Fibroblast of lung (primary cell): ENCODE measurements around the gene WNT3.

Source experiments
- CTCF ChIP-seq, 2 donors: IDR thresholded peaks in 1 of 2; conservative IDR thresholded peaks in 1 of 2; 1 replicate in 1 of 2; 2 replicates in 1 of 2; pipeline ENCODE4 v1.5.1; 2011 to 2012; ENCODE audit warnings: low read length in 2 of 2, control low read depth in 1 of 2, inconsistent platforms in 1 of 2, low read depth in 1 of 2, mild to moderate bottlenecking in 1 of 2
- EZH2 ChIP-seq: IDR thresholded peaks from 2 replicates; pipeline ENCODE4 v1.5.1; 2012; ENCODE audit warnings: low read length, control low read depth, mild to moderate bottlenecking; ENCODE audit errors: missing control alignments

- TF ChIP-seq CTCF (conservative IDR thresholded peaks at IDR 0.05 in 1 of 2, IDR thresholded peaks at IDR 0.05 in 1 of 2; ENCODE audit: low read depth in 1 of 2, low read length in 2 of 2) (no peak), EZH2 (no peak)
These were observed 44.3 kb downstream of the WNT3 start for GRCh38 chr17:46774108-46774737.
